ACC112 (cell line): ENCODE results near the gene CFAP141.

Experiments
- H2AFZ ChIP-seq: fragments of 200-600 bp; sonication (generic); one replicate; pipeline ENCODE4 v1.6.0; 2017; ENCODE audit warnings: antibody characterized with exemption, low read length; ENCODE audit not compliant: unreplicated experiment
- H3K27ac ChIP-seq: fragments of 200-600 bp; sonication (generic); 2 replicates; pipeline ENCODE4 v1.5.1; 2014; ENCODE audit warnings: low read depth, mild to moderate bottlenecking, antibody characterized with exemption, low read length, moderate library complexity
- H3K27me3 ChIP-seq: fragments of 200-600 bp; sonication (generic); 2 replicates; pipeline ENCODE4 v1.6.1; 2014; ENCODE audit warnings: mild to moderate bottlenecking, antibody characterized with exemption, low read length, moderate library complexity, mixed read lengths; ENCODE audit not compliant: insufficient read depth
- H3K36me3 ChIP-seq: fragments of 200-600 bp; sonication (generic); 2 replicates; pipeline ENCODE4 v1.6.1; 2016; ENCODE audit warnings: mild to moderate bottlenecking, antibody characterized with exemption, low read length, moderate library complexity, mixed read lengths; ENCODE audit not compliant: insufficient read depth
- H3K4me1 ChIP-seq: fragments of 200-600 bp; sonication (generic); one replicate; pipeline ENCODE4 v1.6.1; 2016; ENCODE audit warnings: low read length, mixed read lengths; ENCODE audit not compliant: insufficient read depth, unreplicated experiment, control insufficient read depth
- H3K4me3 ChIP-seq: fragments of 200-600 bp; sonication (generic); 2 replicates; pipeline ENCODE4 v1.5.1; 2014; ENCODE audit warnings: mild to moderate bottlenecking, low read depth, low read length
- H3K79me2 ChIP-seq: fragments of 200-600 bp; sonication (generic); one replicate; pipeline ENCODE4 v1.6.0; 2016; ENCODE audit warnings: low read length; ENCODE audit not compliant: control insufficient read depth, unreplicated experiment, insufficient read depth

The CFAP141 gene

GRCh38 chr1:154223621-154224020 is 17.5 kb upstream of the CFAP141 start:
- H2AFZ ChIP-seq, result no peak overlapping the region
- no peaks in the 10 kb centered on the region for H3K27me3 ChIP-seq
- H3K36me3 ChIP-seq, result peaks cover 38% of the 10 kb centered on the region
- H3K4me3 ChIP-seq, result peak overlapping the region; percentile 100
- no peak overlapping the region for H3K27ac ChIP-seq
- peaks cover 38% of the 10 kb centered on the region for H3K4me1 ChIP-seq
- H3K79me2 ChIP-seq, result peaks cover 94% of the 10 kb centered on the region

- H2AFZ ChIP-seq, result no peak overlapping the region
- peaks cover 41% of the 10 kb centered on the region for H3K36me3 ChIP-seq
- H3K4me3 ChIP-seq, result peak overlapping the region; percentile 100
- H3K27ac ChIP-seq, result 0 out of 2 replicates have a peak overlapping the region, but pooled peaks have one; percentile 5
- peaks cover 97% of the 10 kb centered on the region for H3K79me2 ChIP-seq
- H3K4me1 ChIP-seq, result peaks cover 45% of the 10 kb centered on the region
- no peaks in the 10 kb centered on the region for H3K27me3 ChIP-seq
These were observed 16.8 kb upstream of the CFAP141 start for GRCh38 chr1:154222918-154223317.

DNA sequence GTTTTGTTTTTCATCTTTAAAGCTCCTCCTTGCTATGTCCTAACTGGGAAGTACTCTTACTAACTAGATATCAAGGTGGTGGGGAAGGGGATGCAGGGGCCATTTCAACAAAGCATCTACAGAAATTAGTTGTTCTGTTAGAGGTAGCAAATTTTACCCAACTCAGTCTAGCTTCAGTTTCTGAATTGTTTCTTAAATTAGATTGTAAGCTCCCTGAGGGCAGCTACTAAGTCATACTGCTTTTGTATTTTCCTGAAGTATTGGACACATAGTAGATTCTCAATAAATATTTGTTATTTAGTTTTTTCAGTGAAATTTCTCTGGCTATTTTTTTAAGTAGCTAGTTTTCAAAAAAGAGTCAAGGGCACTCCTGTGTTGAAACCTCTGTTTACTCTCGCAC is 16.4 kb upstream of the CFAP141 start:
- H3K4me1 ChIP-seq, result peaks cover 49% of the 10 kb centered on the region

GRCh38 chr1:154221278-154222001 is 15.3 kb upstream of the CFAP141 start:
- Histone ChIP-seq H3K27me3 (no peaks in the 10 kb centered on the region), H3K4me1 (peaks cover 52% of the 10 kb centered on the region), H2AFZ (no peak overlapping the region), H3K27ac (peak overlapping the region; percentile 98), H3K36me3 (peaks cover 44% of the 10 kb centered on the region), H3K4me3 (peak overlapping the region; percentile 100), H3K79me2 (peaks cover 96% of the 10 kb centered on the region)

More for the DNA sequence above, 16.4 kb upstream of the CFAP141 start:
- no peak overlapping the region for H2AFZ ChIP-seq
- peak overlapping the region; percentile 98 for H3K27ac ChIP-seq
- peaks cover 97% of the 10 kb centered on the region for H3K79me2 ChIP-seq
- peaks cover 43% of the 10 kb centered on the region for H3K36me3 ChIP-seq
- peak overlapping the region; percentile 100 for H3K4me3 ChIP-seq
- H3K27me3 ChIP-seq, result no peaks in the 10 kb centered on the region

DNA sequence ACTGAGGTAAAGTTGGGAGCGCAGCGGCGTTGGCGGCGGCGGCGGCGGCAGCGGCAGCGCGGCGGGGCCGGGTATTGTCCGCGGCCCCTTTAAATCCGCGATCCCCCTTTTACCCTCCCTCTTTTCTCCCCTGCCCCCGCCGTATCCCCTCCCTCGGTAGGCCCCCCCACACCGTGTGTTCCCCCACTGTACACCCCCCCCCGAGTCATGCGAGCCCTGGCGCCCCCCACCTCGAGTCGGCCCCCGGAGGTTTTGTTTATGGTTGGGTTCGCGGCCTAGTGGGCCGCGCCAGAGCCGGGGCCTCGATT is 14.8 kb upstream of the CFAP141 start:
- Histone ChIP-seq H2AFZ (no peak overlapping the region), H3K79me2 (peaks cover 96% of the 10 kb centered on the region), H3K27me3 (no peaks in the 10 kb centered on the region), H3K27ac (peak overlapping the region; percentile 98), H3K4me3 (peak overlapping the region; percentile 100), H3K4me1 (peaks cover 52% of the 10 kb centered on the region), H3K36me3 (peaks cover 44% of the 10 kb centered on the region)

DNA sequence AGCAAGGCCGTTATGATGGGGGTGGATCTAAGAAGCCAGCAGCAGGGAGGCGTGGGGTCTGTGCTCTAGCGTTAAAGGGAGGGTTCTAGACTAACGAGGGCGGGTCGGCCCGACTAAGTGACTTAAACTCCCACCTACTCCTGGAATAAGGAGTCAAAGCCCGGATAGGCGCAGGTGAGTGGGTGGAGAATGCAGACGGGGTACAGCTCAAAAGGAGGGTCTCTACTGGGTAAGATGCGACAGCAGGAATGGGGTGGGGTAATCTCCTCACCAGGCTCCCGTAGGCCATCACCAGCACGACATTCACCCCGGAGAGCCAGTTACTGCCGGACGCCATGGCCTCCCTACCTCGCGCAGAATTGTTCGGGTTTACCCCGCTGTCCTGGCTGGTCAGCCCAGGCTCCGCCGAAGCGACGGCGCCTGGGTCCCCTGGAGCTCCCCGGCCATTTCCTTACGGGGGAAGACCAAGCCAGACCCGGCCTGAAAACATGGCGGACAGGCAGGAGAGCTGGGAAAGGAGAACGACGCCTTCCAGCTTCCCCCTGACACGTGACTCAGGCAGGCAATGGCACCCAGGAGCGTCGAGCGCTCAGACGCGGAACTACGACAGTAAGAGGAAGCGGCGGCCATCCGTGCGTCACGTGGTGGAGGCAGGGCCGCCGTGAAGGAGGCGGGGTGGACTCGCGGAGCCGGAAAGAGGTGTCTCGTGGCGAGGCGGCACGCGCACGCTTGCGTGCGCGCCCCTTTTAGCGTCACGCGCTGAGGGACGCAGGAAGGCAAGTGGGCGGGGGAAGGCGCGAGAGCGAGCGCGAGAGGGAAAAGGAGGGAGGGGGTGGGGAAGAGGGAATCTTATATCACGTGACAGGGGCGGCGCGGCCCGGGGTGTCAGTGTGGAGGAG is 14.2 kb upstream of the CFAP141 start, which contains the start of gene UBAP2L:
UBAP2L (plus strand) TSS at position 885 of the 899 bp plus-strand sequence. CDS start 4,169 bp downstream, outside the sequence.
- Histone ChIP-seq H3K4me1 (peaks cover 52% of the 10 kb centered on the region), H3K27ac (peak within 1 kb of the TSS; percentile 98), H3K27me3 (no peaks in the 10 kb centered on the region), H3K4me3 (peak within 1 kb of the TSS; percentile 100), H2AFZ (peak within 1 kb of the TSS; percentile 97), H3K36me3 (peaks cover 39% of the 10 kb centered on the region), H3K79me2 (peaks cover 91% of the 10 kb centered on the region)

DNA sequence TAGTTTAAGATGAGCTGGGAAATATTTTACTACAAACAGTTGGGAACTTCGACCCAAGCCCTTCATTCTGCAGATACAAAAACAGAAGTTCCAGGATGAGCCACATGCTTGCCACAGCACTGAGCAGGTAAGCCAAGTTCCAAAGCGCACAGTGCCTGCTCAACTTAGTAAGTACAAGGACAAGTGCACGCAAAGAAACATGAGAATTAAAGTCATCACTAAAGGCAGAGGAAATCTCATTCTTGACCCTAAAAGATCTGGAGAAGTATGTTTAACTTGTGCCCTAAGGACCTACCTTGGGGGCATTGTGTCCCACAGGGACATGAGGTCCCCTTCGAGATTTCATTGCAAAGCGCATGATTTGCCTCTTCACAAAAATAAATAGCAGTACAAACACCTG is 13.4 kb upstream of the CFAP141 start:
- Histone ChIP-seq H3K4me3 (peak overlapping the region; percentile 100), H2AFZ (no peak overlapping the region), H3K27ac (peak overlapping the region; percentile 98), H3K27me3 (no peaks in the 10 kb centered on the region), H3K36me3 (peaks cover 33% of the 10 kb centered on the region), H3K79me2 (peaks cover 84% of the 10 kb centered on the region), H3K4me1 (peaks cover 48% of the 10 kb centered on the region)

DNA sequence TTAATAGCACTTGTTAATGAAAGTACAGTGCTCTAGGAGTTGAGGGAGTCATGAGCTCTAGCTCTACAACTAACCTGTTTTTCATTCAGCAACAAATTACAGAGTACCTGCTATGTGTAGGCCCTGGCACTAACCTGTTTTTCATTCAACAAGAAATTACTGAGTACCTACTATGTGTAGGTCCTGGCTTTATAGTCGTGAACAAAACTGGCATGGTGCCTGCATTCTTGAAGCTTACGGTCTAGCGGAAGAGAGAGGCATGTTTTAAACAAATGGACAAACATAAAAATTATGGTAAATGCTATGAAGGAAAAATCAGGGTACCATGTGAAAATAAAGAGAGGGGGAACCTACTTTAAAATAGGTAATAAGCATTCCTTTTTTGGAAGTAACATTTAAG is 12.4 kb upstream of the CFAP141 start:
- H3K36me3 ChIP-seq, result peaks cover 33% of the 10 kb centered on the region
- peaks cover 79% of the 10 kb centered on the region for H3K79me2 ChIP-seq
- H3K4me1 ChIP-seq, result peaks cover 45% of the 10 kb centered on the region
- H3K27ac ChIP-seq, result no peak overlapping the region
- H3K27me3 ChIP-seq, result no peaks in the 10 kb centered on the region
- H3K4me3 ChIP-seq, result peak overlapping the region; percentile 100
- no peak overlapping the region for H2AFZ ChIP-seq

- peaks cover 24% of the 10 kb centered on the region for H3K4me1 ChIP-seq
- H3K4me3 ChIP-seq, result no peak overlapping the region
- H3K27ac ChIP-seq, result peak overlapping the region; percentile 66
- H3K79me2 ChIP-seq, result peaks cover 35% of the 10 kb centered on the region
- peaks cover 38% of the 10 kb centered on the region for H3K36me3 ChIP-seq
- H2AFZ ChIP-seq, result no peak overlapping the region
- H3K27me3 ChIP-seq, result no peaks in the 10 kb centered on the region
These were observed 7.1 kb upstream of the CFAP141 start for GRCh38 chr1:154213274-154213673.

DNA sequence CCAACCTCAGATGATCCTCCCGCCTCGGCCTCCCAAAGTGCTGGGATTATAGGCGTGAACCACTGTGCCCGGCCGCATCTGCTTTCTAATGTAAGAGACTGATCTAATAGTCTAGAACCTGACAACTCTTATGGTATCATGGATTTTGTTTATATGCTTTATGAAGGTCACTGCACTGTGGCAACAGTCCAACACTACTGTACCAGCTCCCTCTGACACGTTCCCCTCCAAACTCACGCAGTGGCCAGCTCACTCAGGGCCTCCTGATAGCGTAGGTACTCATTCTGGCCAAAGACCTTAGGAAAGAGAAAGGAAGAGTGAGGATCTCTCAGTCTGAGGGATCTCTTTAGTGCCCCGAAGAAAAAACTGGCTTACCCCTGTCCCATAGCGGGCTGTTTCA is 6.0 kb upstream of the CFAP141 start:
- Histone ChIP-seq H3K27ac (no peak overlapping the region), H3K79me2 (peaks cover 23% of the 10 kb centered on the region), H3K27me3 (no peaks in the 10 kb centered on the region), H3K36me3 (peaks cover 31% of the 10 kb centered on the region), H3K4me3 (no peak overlapping the region), H3K4me1 (peaks cover 14% of the 10 kb centered on the region), H2AFZ (no peak overlapping the region)
